HG03439 (cell line): ENCODE results near the gene C17orf67.

ENCODE experiments used
- ATAC-seq: cut with Tn5 transposase; IDR thresholded peaks from one replicate; pipeline ENCODE4 v1.9.1; 2021; ENCODE audit warnings: mild to moderate bottlenecking, moderate library complexity; ENCODE audit not compliant: unreplicated experiment

C17orf67 gene

DNA sequence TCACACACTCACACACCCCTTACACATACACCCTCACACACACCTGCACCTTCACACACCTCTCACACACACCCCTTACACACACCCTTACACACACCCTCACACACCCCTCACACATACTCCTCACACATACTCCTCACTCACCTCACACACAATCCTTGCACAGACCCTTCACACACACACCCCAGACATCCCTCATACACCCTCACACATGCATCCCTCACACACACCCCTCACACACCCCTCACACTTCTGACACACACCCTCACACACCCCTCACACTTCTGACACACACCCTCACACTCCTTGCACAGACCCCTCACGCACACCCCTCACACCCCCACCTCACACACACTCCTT lies 23.9 kb downstream of the C17orf67 start:
- no peak for ATAC-seq

DNA sequence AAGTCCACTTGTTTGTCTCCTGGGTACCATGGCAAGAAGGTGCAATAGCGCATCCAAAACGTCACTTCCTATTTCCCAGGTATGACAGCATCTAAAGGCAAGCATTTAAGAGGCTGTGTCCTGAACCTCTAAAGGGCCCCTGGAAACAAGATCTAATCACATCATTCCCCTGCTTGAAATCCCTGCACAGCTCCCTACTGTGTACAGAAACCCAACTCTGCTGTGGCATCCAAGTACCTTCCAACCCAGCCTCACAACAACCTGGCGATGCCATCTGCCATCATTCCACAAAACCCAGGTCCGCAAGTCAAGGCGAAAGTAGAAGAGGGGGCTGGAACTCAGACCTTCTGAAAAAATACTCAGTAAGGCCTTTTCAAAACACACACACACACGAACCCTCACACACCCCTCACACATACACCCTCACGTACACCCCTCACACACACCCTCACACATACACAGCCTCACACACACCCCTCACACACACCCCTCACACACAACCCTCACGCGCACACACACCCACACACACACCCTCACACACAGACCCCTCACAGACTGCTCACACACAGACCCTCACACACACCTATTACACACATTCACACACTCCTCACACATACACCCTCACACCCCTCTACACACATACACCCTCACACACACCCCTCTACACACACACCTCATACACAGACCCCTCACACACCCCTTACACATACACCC lies 24.5 kb downstream of the C17orf67 start:
- no peak for ATAC-seq

DNA sequence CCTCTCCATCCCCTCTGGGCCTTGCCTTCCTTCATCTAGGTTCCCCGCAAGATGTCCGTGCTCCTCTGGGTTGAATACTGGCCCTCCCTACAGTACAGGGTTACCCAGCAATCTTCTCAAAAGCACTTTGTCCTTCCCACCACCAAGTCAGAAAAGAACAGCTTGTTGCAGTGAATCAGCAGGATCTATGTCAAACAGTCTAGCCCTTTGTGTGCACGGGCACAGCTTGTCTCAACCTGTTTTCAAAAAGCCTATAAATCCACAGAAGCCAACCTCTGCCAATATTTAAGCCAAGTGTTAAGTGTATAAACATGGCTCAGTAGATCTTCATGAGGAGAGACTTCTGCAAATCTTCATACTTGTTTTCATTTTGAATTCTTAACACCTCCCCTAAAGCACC lies 25.2 kb downstream of the C17orf67 start:
- ATAC-seq: no peak

DNA sequence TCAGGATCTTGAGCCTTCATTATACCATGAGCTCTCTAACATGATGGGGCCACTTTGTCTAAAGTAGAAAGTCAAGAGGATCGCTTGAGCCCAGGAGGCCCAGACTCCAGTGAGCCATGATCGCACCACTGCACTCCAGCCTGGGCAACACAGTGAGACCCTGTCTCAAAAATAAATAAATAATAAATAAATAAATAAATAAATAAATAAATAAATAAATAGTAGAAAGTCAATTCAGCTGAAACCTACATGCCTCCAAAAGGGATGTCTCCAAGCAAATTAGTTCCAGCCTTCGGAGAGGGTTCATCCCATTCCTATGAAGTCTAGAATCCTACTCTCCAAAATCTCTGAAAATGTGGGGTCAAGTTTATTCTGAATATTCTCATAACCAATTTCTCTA lies 26.0 kb downstream of the C17orf67 start:
- ATAC-seq: no peak

DNA sequence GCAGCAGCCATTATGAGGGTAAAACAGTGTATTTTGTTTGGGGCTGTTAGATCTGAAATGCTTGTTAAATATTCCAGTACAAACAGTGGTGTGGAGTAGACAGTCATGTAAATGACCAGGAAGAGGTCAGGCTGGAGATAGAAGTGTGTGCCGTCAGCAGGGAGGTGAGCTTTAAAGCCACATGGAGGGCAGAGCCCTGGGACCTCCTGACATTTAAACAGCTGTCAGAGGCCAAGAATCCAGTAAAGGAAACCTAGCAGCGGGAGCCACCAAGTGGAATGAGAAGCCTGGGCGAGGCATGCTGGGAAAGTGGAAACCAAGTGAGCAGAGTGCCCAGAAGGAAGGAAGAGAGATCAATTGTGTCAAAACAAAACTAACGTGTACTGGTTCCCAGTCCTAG lies 26.8 kb downstream of the C17orf67 start:
- ATAC-seq: no peak

DNA sequence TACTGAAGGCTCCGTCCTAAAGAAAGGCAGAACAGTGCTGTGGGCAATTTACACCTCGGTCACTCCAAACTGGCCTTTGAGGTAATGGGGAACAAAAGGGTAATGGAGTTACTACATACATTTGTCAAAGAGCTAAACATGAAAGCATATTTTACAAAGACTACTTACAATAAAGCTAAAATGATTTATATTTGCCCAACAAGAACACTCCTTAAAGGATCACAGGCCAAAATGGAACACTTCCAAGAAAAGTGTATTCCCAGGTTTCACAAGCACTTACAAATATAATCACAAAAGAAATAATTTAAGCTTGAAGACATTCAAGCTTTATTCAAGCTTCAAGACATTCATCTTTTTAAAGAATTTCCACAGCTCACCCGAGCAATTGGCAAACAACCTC lies 29.3 kb downstream of the C17orf67 start:
- ATAC-seq: no peak

DNA sequence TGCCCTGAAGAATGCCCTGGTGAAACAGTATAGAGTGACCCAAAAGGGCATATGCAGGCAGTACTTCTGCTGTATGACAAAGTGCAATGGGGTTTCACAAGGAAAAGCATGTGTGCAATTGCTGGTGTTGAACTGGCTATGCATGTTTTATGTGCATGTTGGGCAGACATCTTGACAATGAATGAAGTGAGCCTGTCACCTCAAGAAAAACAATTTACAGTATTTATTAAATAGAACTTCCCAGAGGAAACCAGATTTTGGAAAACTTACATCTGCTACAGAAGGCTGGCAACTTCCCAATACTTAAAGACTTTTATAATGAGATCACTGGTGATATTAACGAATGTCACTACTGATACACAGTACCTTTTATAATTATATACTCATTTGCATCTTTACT lies 30.6 kb downstream of the C17orf67 start:
- no peak for ATAC-seq

DNA sequence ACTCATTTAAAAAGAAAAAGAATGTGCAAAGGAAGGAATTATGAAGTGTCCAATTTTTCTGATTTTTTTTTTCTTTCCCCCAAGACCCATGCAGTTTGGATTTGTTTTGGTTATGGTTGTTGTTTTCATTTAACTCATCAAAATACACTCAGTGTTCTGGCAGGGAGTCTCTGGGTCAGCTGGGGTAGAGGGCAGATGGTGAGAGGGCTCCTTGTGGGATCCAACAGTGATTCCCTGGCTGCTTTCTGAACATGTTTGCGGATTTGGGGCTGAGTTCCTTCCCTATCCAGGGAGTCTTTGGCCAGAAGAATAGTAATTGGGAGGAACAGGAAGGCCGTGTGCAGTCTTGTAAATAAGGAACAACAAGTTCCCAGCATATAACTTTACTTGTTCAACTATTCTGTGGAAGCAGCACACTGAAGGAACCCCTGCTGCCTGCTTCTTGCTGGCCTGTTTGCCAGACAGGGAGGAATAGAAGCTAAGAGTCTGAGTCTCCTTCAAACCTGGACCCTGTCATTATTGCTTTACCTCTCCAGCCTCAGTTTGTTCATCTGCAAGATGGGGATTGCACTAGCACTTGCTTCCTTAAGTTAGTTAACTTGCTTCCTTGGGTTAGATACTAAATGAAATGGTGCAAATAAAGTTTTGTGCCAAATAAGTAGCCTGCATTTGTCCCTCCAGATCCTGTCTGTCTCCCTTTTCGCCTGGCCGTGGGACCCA lies 32.1 kb downstream of the C17orf67 start:
- ATAC-seq: no peak

DNA sequence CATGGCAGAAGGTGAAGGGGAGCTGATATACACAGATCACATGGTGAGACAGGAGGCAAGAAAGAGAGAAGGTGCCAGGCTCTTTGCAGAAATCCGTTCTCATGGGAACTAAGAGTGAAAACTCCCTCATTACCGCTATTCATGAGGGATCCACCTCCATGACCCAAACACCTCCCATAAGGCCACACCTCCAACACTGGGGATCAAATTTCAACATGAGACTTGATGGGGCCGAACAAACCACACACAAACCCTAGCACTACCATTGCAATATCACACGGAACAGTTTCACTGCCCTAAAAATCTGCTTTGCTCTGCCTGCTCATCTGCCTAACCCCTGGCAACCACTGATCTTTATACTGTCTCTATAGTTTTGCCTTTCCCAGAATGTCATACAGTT lies 34.8 kb downstream of the C17orf67 start:
- ATAC-seq: no peak

DNA sequence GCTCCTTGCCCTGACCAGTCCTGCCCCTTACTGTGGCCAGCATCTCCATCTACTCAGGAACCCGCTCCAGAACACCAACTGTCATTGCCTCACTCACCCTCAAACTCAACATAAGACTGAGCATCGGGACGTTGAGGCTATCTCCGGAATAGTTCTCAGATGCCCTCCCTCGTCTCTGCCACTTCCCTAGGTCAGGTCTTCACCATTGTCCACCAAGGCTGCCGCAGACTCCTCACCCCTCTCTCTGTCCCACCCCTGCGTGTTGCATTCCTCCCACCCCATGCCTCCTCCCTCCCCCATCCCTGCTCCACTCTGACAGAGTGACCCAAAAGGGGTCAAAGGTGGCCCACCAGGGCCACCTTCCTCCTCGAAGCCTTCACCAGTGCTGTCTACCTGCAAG lies 37.2 kb downstream of the C17orf67 start:
- no peak for ATAC-seq

DNA sequence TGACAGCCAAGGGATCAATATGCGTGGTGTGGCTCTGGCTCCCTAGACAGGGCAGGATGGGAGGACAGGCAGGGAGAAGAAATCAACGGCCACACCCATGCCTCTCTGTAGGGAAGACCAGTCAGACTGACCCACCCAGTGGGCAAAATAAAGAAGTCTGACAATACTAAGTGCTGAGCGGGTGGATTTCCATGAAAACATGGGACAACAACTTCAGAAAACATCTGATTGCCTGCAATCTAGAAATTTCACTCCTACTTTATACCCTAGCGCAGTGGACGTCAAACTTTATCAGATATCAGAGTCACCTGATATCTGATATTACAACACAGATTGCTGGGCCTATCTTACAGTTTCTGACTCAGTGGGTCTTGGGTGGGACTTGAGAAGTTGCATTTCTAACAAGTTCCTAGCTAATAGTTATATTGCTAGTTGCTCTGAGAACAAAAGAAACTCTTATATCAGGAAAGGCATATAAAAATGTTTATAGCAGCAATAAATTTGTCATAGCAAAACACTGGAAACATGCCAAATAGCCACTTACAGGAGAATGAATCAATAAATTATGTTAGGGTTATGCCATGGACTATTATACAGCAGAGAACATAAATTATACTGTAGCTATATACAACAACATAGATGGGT lies 38.4 kb downstream of the C17orf67 start:
- ATAC-seq: no peak

DNA sequence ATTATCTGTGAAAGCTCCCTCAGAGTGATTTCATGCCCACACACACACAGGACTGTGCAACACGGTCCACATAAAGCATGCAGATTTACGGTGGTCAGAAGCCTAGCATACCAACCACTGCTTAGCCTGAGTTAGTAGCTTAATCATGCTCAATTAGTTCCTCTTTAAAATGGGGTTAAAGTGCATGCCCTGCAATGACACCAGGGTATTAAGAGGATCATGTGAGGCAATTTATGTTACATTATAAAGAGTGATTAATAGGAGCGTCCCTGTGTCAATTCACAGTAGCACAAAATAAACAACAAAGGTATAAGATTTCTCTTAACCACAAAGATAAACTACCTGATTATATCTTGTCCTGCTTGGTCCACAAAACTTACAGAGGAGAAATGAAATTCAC lies 39.8 kb downstream of the C17orf67 start:
- no peak for ATAC-seq

DNA sequence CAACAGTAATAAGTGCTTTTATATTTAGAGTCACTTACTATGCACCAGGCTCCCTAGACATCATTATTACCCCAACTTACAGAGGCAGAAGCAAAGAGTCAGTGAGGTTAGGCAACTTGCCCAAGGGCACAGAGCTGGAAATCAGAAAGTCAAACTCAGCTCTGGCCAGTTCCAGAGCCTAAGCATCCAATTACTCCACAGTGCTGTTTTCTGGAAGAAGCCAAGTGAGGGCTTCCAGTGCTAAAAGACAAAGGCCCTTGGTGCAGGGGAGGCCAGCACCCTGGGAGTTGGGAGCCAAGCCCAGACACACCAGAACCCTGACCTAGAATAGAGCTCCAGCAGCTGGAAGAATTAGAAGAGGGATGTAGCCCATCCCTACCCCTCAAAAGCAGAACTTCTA lies 40.2 kb downstream of the C17orf67 start:
- no peak for ATAC-seq

DNA sequence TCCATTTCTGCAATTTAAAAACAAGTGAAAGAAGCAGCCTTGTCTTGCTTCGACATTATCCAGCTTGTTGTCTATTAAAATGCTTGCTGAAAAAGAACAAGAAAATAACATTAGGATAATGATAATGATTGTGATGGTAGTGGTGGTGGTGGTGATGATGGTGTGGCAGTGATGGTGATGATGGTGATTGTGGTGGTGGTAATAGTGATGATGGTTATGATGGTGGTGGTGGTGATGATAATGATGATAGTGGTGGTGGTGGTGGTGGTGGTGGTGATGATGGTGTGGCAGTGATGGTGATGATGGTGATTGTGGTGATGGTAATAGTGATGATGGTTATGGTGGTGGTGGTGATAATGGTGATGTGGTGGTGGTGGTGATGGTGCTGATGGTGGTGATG lies 41.5 kb downstream of the C17orf67 start:
- ATAC-seq: no peak

DNA sequence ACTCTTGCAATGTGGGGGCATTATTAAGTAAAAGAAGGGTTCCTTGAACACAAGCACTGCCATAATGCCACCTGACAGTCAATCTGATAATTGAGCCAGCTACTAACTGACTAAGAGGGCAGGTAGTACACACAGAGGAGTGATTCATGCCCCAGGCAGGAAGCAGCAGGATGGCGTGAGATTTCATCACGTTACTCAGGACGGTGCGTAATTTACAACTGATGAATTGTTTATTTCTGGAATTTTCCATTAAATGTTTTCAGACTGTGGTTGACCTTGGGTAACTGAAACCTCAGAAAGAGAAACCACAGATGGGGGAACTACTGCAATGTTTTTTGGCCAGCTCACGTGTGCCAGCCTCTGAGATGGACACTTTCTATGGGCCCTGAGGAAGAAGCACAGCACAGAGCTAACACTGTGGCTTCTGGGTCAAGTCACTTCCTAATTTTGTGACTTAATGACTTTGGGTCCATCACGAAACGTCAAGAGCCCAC lies 46.7 kb downstream of the C17orf67 start:
- peak; percentile 87 for ATAC-seq

DNA sequence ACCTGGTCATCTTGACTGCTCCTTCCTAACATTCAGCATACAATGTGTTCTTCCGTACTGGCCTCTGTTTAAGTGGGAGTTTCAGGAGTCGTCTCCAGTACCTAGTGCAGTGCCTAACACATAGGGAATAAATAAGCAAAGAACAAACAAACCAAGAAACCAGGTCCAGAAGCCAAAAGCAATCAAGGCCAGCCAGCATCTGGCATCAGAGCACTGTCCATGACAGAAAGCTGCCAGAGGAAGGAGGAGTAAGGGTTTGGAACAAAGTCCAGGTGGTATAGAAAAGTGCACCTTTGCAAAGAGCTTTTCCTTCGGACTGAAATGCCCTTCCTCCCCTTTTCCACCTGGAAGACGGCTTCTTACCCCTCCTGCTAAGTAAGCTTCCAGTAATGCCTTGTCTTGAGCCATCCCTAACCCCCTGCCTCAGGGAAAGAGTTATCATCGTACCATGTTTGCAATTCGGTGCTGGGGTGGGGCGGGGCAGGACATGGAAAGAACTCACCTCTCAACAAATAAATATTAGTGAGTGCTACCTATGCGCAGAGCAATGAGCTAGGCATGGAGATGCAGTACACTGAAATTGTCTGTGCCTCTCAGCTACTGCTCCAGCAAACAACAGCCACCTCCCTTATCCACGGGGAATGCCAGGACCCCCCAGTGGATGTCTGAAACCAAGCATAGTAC lies 47.6 kb downstream of the C17orf67 start:
- no peak for ATAC-seq

DNA sequence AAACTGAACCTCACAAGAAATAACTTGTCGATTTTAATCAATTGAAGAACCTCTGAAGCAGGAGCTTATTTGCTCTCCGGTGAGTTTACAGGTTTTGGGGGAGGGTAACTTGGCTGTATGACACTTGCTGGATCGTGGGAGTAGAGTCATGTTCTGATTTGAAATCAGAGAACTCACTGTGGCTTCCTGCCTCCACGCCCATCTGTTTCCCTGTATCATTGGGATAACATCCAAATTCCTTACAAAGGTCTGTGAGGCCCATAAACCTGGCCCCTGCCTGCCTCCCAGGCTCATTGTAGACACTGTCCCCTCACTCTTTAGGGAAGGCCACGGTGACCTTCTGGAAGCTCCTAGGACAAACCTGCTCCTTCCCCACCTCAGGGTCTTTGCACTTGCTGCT lies 48.3 kb downstream of the C17orf67 start:
- no peak for ATAC-seq

DNA sequence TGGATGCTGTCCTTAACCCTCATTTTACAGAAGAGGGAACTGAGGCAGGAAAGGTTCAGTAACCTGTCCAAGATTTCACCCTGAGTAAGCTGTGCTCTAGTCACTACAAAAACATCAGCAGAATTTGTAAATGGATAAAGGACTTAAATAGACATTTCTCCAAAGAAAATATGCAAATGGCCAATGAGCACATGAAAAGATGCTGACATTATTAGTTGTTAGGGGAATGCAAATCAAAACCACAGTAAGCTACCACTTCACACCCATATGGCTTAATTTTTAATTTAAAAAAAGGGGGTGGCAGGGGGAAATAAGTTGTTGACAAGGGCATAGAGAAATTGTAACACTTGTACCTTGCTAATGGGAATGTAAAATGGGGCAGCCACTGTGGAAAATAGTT lies 51.4 kb downstream of the C17orf67 start:
- no peak for ATAC-seq

DNA sequence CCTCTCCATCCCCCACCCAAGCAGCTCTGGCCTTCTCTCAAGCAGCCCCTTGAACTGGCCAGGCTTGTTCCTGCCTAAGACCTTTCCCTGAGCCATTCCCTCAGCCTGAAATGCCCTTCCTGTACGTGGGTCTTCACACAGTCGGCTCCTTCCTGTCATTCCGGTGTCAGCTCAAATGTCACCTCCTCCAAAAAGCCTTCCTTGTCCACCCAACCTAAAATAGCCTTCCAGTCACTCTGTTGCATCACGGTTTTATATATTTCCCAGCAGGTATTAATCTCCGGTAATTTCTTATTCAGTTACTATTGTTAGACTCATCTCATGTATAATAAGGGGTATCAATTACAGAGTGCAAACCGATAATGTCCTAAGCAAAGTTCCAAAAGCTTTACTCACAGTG lies 51.8 kb downstream of the C17orf67 start:
- no peak for ATAC-seq

DNA sequence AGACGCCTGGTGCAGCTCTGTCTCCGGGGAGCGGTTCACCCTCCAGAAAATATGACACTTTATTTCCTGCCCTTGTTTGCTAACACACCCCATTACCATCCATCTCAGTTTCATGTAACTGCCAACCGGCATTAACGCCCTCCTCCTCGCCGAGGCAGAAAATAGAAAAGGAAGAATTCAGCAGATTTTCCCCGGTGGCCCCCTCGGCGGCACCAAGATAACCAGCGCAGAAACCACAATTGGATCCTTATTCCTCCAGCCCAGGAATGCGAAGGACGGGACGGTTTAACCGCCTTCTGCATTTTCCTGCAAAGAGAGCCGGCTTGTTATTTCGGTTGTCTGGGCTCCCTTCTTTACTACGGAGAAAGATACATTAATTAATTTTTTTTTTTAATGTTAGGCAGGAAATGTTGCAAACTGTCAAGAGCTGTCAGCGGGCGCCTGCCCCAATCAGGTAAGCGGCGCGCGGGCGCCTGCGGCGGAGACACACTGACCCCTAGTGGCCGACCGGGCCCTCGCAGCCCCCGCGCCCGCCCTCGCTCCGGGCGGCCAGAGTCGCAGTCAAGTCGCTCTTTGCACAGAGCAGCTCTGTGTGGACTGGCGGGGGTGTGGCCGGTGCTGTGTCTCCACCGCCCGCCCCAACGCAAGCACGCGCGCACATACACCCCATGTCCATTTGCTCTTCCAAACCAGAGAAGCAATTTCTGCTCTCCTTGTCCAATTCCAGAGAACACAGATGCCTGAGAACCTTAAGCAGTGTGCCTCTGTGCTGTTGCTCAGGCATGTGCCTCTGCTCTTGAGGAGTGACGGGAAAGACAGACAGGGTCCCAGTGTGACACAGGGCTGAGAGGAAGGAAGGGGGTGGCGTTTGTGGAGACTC lies 53.6 kb downstream of the C17orf67 start:
- ATAC-seq: peak; percentile 93

DNA sequence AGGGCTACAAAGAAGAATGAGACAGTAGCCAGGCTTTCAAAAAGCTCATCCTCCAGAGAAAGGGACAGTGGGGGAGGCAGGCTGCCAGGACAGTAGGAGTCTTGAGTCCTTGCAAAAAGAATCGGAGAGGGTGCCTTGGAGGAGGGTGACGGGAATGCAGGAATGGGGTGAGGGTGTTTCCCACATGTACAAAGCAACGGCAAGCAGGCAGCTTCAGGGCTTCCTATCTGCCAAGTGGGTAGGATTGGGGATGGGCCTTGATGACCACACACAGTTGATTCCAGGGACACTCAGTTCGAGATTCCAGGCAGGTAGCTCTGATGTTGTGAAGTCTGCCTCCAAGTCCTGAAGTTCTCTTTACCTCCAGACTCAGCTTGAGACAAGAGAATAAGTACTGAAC lies 54.4 kb downstream of the C17orf67 start:
- no peak for ATAC-seq
